ENCODE results near the gene ALCAM.
A peak's percentile ranks its signal among the peaks of the same experiment; 100 is the strongest.

Gene ALCAM

GRCh38 chr3:105349684-105350387, 16.9 kb upstream of the ALCAM start:
- Mint-ChIP-seq H3K27me3 (peaks cover 14% of the 10 kb centered on the region), H3K27ac (no peak overlapping the region), H3K36me3 (no peaks in the 10 kb centered on the region), H3K9me3 (no peaks in the 10 kb centered on the region), H3K4me1 (peaks cover 30% of the 10 kb centered on the region), H3K4me3 (no peak overlapping the region)
- no peak for ATAC-seq

DNA sequence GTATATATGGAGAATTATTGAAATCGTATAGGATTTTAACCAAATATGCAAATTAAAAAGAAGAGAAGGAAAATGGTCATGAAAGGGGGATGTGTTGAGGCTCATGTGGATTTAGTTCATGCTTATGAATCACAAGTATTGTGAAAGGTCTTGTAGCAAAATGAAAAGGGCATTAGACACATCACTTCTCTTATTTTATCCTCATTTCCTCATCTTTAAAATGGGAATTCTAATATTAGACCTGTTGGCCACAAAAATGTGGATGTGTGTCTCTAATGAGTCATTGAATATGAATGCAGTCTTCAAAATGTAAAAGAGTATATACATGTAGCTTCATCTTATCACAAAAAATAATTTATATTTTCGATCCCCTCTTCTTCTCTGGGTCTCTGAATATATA, 14.9 kb upstream of the ALCAM start:
- Mint-ChIP-seq H3K27me3 (peaks cover 14% of the 10 kb centered on the region), H3K27ac (no peak overlapping the region), H3K4me1 (peaks cover 38% of the 10 kb centered on the region), H3K4me3 (no peak overlapping the region), H3K9me3 (no peaks in the 10 kb centered on the region), H3K36me3 (no peaks in the 10 kb centered on the region)
- peak; percentile 55 for ATAC-seq

DNA sequence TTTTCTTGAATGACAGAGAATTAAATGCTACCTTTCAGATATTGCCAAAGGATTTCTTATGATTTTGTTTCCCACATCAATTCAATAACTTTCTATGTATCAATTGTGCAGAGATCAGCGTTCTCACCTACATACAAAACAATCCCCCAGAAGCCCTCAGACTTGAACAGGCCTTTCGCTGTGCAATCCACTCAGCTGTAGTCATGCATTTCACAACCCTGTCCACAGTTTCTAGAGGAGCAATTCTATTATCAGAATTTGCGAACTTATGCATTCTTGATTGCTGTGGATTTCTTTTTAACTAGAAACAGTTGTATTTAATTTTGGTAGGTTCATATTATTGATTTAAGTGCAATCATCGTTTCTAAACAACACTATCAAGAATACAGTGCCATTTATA, 13.7 kb upstream of the ALCAM start:
- Mint-ChIP-seq H3K4me3 (no peak overlapping the region), H3K27me3 (peaks cover 14% of the 10 kb centered on the region), H3K9me3 (no peaks in the 10 kb centered on the region), H3K4me1 (peaks cover 31% of the 10 kb centered on the region), H3K27ac (no peak overlapping the region), H3K36me3 (no peaks in the 10 kb centered on the region)
- ATAC-seq, result no peak

DNA sequence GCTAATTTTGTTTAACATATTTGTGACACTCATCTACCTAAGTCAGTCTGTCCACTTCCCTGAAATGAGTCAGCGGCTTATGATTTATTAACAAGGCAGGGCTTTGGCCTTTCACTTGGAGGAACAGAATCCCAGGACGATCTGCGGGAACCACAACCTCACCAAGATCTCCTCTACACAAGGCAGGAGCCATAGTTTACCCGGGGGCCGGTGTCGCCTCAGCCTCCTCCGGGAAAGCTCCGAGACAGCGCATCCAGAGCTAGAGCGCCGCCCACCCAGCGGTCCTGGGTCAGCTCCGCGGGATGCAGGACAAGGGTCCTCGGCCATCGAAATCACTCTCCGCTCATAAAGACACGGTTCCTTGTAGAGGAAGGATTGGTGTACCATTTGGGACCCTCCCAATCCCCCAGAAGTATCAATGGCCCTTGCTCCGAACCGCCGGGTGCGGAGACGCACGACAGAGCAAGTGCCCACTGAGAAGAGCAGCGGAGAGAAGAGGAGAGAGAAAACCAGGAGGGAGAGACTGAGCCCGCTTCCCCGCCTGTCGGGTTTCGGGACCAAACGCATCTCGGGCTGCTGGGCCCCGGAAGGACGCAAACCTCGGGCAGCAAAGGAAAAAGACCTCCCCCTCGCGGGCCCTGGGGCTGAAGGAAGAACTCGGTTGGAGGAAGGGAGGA, 13.1 kb upstream of the ALCAM start:
- Mint-ChIP-seq H3K27me3 (peaks cover 14% of the 10 kb centered on the region), H3K9me3 (no peaks in the 10 kb centered on the region), H3K4me3 (peak overlapping the region; percentile 80), H3K36me3 (no peaks in the 10 kb centered on the region), H3K4me1 (peaks cover 30% of the 10 kb centered on the region), H3K27ac (peak overlapping the region; percentile 82)
- ATAC-seq, result peak; percentile 56

- peaks cover 33% of the 10 kb centered on the region for H3K4me1 Mint-ChIP-seq
Observed at GRCh38 chr3:105354429-105354828, 12.3 kb upstream of the ALCAM start.

GRCh38 chr3:105355408-105356061, 11.2 kb upstream of the ALCAM start:
- peaks cover 34% of the 10 kb centered on the region for H3K4me1 Mint-ChIP-seq
- H3K27me3 Mint-ChIP-seq, result peaks cover 14% of the 10 kb centered on the region
- no peak for ATAC-seq
- no peak overlapping the region for H3K4me3 Mint-ChIP-seq
- H3K27ac Mint-ChIP-seq, result no peak overlapping the region
- H3K9me3 Mint-ChIP-seq, result no peaks in the 10 kb centered on the region
- no peaks in the 10 kb centered on the region for H3K36me3 Mint-ChIP-seq

More at GRCh38 chr3:105354429-105354828, 12.3 kb upstream of the ALCAM start:
- Mint-ChIP-seq H3K36me3 (no peaks in the 10 kb centered on the region), H3K4me3 (peak overlapping the region; percentile 80), H3K9me3 (no peaks in the 10 kb centered on the region), H3K27ac (peak overlapping the region; percentile 82), H3K27me3 (peaks cover 14% of the 10 kb centered on the region)
- no peak for ATAC-seq

- Mint-ChIP-seq H3K27ac (no peak overlapping the region), H3K27me3 (peaks cover 14% of the 10 kb centered on the region), H3K4me3 (no peak overlapping the region), H3K4me1 (peaks cover 33% of the 10 kb centered on the region), H3K9me3 (no peaks in the 10 kb centered on the region), H3K36me3 (no peaks in the 10 kb centered on the region)
- ATAC-seq, result no peak
Observed at GRCh38 chr3:105356396-105356795, 10.3 kb upstream of the ALCAM start.

DNA sequence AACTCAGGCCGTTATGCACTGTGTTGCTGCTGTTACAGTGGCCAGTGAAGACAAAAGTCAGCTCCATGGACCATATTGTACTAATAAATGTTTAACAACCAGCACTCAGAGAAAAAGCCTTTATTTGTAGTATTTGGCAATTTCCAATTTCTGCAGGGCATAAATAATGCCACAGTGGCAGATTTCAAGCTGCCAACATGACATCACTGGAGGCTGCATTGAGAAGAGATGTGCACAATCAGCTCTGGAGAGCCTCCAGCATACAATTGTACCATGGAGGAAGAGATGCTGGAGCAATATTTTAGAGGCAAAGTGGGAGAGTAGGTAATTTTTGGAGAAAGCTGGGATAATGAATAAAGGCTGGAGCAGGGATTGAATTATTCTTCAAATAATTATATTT, 9.7 kb upstream of the ALCAM start:
- Mint-ChIP-seq H3K4me1 (peaks cover 28% of the 10 kb centered on the region), H3K27me3 (peaks cover 14% of the 10 kb centered on the region), H3K27ac (no peak overlapping the region), H3K36me3 (no peaks in the 10 kb centered on the region), H3K4me3 (no peak overlapping the region), H3K9me3 (no peaks in the 10 kb centered on the region)
- no peak for ATAC-seq

- no peak for ATAC-seq
- H3K36me3 Mint-ChIP-seq, result no peaks in the 10 kb centered on the region
- peaks cover 6% of the 10 kb centered on the region for H3K27me3 Mint-ChIP-seq
- no peak overlapping the region for H3K4me3 Mint-ChIP-seq
- H3K9me3 Mint-ChIP-seq, result no peaks in the 10 kb centered on the region
- H3K4me1 Mint-ChIP-seq, result peaks cover 20% of the 10 kb centered on the region
- H3K27ac Mint-ChIP-seq, result peak overlapping the region; percentile 58
Observed at GRCh38 chr3:105359098-105359762, 7.5 kb upstream of the ALCAM start.

GRCh38 chr3:105360003-105360402, 6.7 kb upstream of the ALCAM start:
- no peaks in the 10 kb centered on the region for H3K9me3 Mint-ChIP-seq
- no peaks in the 10 kb centered on the region for H3K27me3 Mint-ChIP-seq
- no peaks in the 10 kb centered on the region for H3K36me3 Mint-ChIP-seq
- no peak for ATAC-seq
- H3K4me1 Mint-ChIP-seq, result peaks cover 22% of the 10 kb centered on the region
- no peak overlapping the region for H3K27ac Mint-ChIP-seq
- H3K4me3 Mint-ChIP-seq, result no peak overlapping the region

GRCh38 chr3:105362021-105362665, 4.6 kb upstream of the ALCAM start:
- ATAC-seq, result no peak
- H3K4me3 Mint-ChIP-seq, result no peak overlapping the region
- H3K27ac Mint-ChIP-seq, result no peak overlapping the region
- peaks cover 28% of the 10 kb centered on the region for H3K4me1 Mint-ChIP-seq
- H3K9me3 Mint-ChIP-seq, result no peaks in the 10 kb centered on the region
- no peaks in the 10 kb centered on the region for H3K27me3 Mint-ChIP-seq
- no peaks in the 10 kb centered on the region for H3K36me3 Mint-ChIP-seq

- Mint-ChIP-seq H3K9me3 (no peaks in the 10 kb centered on the region), H3K36me3 (no peaks in the 10 kb centered on the region), H3K4me1 (peaks cover 37% of the 10 kb centered on the region), H3K27me3 (no peaks in the 10 kb centered on the region), H3K27ac (no peak overlapping the region), H3K4me3 (no peak overlapping the region)
- no peak for ATAC-seq
Observed at GRCh38 chr3:105364128-105364527, 2.6 kb upstream of the ALCAM start.

- Mint-ChIP-seq H3K4me3 (peak overlapping the region; percentile 97), H3K4me1 (peaks cover 39% of the 10 kb centered on the region), H3K9me3 (no peaks in the 10 kb centered on the region), H3K27me3 (no peaks in the 10 kb centered on the region), H3K36me3 (no peaks in the 10 kb centered on the region), H3K27ac (peak overlapping the region; percentile 39)
- no peak for ATAC-seq
Observed at GRCh38 chr3:105365081-105365390, 1.7 kb upstream of the ALCAM start.

DNA sequence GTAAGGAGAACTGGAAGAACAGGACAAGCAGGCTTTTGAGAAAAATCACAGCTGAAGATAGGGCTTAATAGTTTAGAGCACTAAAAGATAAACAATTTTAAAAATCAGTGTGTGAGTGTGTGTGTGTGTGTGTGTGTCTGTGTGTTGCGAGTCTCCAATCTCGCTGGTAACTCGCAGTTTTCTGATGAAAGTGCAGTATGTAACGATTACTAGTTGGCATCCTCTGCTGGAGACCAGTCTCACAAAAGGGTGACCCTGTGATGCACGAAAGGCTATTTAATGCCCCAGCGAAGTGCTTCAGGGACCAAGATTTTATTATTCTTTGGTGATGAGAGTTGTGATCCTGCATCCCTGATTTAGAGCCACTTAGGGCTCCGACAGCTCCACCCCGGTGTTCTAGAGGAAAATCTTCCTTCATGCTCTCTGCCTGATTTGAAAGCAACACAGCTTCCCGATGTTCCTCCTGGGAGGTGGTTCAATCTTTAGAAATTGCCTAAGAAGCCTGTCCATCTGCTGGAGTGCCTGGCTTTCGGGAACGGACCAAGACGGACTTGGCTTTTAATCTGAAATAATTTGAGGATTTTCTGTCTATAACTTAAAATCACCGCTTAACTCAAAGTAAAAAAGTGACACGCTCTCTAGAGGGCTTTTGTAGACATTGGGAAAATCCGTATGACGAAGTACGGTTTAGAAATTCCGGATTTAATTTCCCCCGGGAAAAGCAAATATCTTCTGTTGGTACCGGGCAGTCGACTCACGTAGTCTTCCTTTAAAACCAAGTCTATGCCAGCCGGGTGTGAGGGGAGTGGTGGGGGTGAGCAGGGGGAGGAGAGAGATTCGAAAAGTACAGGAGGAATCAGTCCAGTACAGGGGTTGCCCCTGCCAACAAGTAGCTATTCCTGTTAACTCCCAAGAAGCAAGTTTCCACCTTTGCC, 1.1 kb upstream of the ALCAM start:
- Mint-ChIP-seq H3K36me3 (no peaks in the 10 kb centered on the region), H3K27ac (peak overlapping the region; percentile 100), H3K9me3 (no peaks in the 10 kb centered on the region), H3K4me3 (peak overlapping the region; percentile 97), H3K4me1 (peaks cover 40% of the 10 kb centered on the region), H3K27me3 (no peaks in the 10 kb centered on the region)
- ATAC-seq, result no peak

Data from stimulated activated memory B cell treated with anti-CD40 and anti-IgM and Interleukin-4, amounts not matched to agents 10 μg/mL and 1 μg/mL and 100 μg/mL, for 72 hours (primary cell).